HG03097 (cell line): ENCODE results near the gene MPG.

Experiments used
- ATAC-seq: cut with Tn5 transposase; IDR thresholded peaks from one replicate; pipeline ENCODE4 v1.9.1; 2021; ENCODE audit not compliant: unreplicated experiment, low FRiP score

MPG gene

GRCh38 chr16:83060-83603, 5.1 kb downstream of the MPG start:
- ATAC-seq, result no peak

- no peak for ATAC-seq
Measured at GRCh38 chr16:83781-84615, 6.0 kb downstream of the MPG start.

DNA sequence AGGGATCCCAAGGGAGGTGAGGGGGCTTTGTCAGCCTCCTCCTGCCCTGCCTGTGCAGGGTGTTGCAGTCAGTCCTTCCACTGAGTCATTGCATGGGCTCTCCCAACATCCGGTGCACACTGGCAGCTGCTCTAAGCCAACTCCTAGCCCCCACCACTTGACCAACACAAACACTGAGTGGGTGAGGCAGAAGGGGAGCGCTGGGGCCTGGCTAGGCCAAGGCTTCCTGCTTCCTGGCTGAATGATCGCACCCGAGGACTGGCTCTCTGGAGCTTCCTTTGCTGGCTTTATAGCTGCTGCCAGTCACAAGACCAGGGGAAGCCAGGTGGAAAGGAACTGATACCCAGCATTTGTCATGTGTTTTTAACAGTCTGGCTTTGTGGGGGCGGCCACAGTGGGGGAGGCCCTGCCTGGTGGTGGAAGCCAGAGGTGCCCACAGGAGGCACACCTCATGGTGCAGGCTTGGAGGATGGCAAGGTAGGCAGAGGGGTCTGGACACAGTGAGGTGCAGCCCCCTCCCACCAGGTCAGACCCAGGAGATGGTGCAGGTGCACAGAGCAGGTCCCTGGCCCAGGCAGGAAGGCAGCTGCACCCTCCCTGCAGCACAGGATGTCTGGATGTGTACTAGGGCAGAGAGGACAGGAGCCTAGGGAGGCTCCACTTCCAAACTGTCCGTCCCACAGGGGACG, 6.8 kb downstream of the MPG start:
- ATAC-seq, result peak; percentile 57

DNA sequence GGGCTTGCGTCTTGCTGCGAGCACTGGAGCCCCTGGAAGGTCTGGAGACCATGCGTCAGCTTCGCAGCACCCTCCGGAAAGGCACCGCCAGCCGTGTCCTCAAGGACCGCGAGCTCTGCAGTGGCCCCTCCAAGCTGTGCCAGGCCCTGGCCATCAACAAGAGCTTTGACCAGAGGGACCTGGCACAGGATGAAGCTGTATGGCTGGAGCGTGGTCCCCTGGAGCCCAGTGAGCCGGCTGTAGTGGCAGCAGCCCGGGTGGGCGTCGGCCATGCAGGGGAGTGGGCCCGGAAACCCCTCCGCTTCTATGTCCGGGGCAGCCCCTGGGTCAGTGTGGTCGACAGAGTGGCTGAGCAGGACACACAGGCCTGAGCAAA, 7.4 kb downstream of the MPG start:
- ATAC-seq, result no peak

GRCh38 chr16:85865-86264, 7.8 kb downstream of the MPG start:
- ATAC-seq, result no peak

DNA sequence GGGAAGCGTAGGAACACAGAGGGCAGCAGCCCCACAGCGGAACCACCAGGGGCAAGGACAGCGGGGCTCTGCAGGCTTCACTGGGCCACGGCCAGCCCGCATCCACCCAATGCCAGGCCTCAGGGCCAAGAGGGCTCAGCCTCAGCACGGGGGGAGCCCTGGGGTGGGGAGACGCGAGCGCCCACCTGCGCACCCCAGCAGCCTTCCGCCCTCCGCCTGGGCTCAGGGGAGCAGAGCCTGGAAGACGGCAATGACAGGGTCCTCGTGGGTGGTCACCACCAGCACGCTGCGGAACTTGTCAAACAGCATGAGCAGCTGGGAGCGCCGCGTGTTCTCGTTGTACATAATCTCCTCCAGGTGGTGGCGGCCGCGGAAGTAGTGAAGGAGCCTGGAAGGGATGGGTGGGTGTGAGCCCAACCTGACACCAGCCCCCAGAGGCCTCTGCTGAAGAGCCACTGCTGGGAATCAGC, 8.5 kb downstream of the MPG start:
- no peak for ATAC-seq

DNA sequence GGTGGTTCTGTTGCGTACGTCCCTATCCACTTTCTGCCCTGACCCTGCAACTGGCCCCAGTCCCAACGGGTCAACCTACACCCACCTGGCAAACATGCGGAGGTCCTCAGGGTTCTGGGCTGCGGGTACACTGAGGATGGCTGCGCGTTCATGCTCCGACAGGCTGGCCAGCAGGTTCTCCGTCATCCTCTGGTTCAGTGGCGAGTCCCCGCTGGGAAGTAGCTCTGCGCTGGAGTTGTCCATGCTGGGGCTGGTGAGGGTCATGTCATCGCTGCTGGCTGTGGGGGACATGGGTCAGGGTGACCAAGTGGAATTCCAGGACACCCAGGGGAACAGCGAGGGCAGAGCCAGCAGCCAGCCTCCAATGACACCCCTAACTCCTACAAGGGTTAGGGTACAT, 10.6 kb downstream of the MPG start:
- ATAC-seq, result no peak

GRCh38 chr16:89391-90302, 11.6 kb downstream of the MPG start:
- no peak for ATAC-seq

DNA sequence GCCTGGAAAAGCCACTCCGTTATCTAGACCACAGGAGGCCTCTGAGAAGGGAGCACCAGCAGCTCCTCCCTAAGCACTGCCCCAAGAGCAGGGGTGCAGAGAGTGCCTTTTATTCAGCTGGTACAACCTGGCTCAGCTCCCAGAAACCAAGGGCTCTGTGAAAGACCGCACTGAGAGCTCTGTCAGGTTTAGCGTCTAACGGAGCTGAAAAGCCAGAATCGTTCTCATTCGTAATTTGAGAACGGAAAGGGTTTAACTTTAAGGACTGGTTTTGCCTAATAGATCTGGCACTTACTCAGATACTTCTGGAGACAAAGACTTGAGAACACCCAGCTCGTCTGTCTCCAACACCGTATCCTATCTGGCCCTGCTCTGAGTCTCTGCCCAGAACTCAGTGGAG, 13.5 kb downstream of the MPG start:
- no peak for ATAC-seq

- no peak for ATAC-seq
Measured at GRCh38 chr16:92431-93339, 14.7 kb downstream of the MPG start.

- ATAC-seq, result no peak
Measured at GRCh38 chr16:94918-95265, 16.9 kb downstream of the MPG start.

- ATAC-seq, result peak; percentile 54
Measured at GRCh38 chr16:96935-97381, 18.9 kb downstream of the MPG start.

- ATAC-seq, result no peak
Measured at GRCh38 chr16:97822-98221, 19.8 kb downstream of the MPG start.

GRCh38 chr16:100989-101388, 23.0 kb downstream of the MPG start:
- no peak for ATAC-seq

DNA sequence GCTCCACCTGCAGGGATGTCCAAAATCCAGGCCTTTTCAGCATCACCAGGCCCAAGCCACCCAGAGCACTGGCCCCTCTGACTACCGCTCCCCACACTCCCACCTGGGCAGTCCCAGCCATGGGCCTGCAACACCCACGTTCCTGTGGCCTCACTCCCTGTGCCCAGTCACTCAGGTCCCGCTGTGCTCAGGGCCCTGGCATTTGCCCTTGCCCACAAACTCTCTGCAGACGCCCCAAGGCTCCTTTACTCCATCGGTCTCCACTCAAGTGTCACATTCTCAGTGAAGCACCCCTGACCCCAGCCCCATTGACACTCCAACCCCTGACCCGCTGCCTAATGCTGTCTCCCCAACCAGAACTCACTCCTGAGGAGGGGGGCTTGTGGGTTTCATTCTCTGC, 23.6 kb downstream of the MPG start:
- ATAC-seq, result no peak

- ATAC-seq, result no peak
Measured at GRCh38 chr16:102060-102855, 24.2 kb downstream of the MPG start.

- no peak for ATAC-seq
Measured at GRCh38 chr16:104355-104754, 26.3 kb downstream of the MPG start.

- ATAC-seq, result no peak
Measured at GRCh38 chr16:104928-105327, 26.9 kb downstream of the MPG start.

GRCh38 chr16:105521-105920, 27.5 kb downstream of the MPG start:
- no peak for ATAC-seq
